BE2C (cell line): ENCODE data around the gene DEDD2.

ENCODE experiments used
- DNase-seq: peaks from one replicate; pipeline ENCODE4 v3.0.0-alpha.2; 2020
- H3K27me3 ChIP-seq: fragments of 250-450 bp; sonication (Bioruptor Pico); 2 replicates; pipeline ENCODE4 v1.5.1; 2020; ENCODE audit warnings: mild to moderate bottlenecking
- H3K36me3 ChIP-seq: fragments of 250-450 bp; sonication (Bioruptor Pico); 2 replicates; pipeline ENCODE4 v1.5.1; 2020; ENCODE audit warnings: mild to moderate bottlenecking
- H3K4me1 ChIP-seq: fragments of 250-450 bp; sonication (Bioruptor Pico); 2 replicates; pipeline ENCODE4 v1.5.1; 2020
- H3K4me3 ChIP-seq: 2 replicates; pipeline ENCODE4 v1.5.1; 2011; ENCODE audit warnings: low read depth, low read length
- H3K9me3 ChIP-seq: fragments of 250-450 bp; sonication (Bioruptor Pico); 2 replicates; pipeline ENCODE4 v1.5.1; 2020
- CTCF ChIP-seq: IDR thresholded peaks from 2 replicates; pipeline ENCODE4 v1.5.1; 2012; ENCODE audit warnings: mild to moderate bottlenecking, low read depth, low read length

The DEDD2 gene

DNA sequence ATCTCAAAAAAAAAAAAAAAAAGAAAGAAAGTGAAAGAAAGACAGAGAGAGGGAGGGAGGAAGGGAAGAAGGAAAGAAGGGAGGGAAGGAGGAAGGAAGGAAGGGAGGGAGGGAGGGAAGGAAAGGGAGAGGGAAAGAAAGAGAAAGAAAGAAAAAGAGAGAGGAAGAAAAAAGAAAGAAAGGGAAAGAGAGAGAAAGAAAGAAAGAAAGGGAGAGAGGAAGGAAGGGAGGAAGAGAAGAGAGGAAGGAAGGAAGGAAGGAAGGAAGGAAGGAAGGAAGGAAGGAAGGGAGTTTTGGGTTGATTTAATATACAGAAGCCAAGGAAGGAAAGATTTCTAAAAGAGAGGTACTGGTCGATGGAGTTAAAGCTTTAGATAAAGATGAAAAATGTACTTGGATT is 28.8 kb downstream of the DEDD2 start:
- Histone ChIP-seq H3K4me1 (no peaks in the 10 kb centered on the region), H3K9me3 (no peaks in the 10 kb centered on the region), H3K36me3 (no peaks in the 10 kb centered on the region), H3K4me3 (no peak overlapping the region), H3K27me3 (peaks cover 3% of the 10 kb centered on the region; the same call in 1 of the 2 replicates)
- no peak for DNase-seq
- no peak for TF ChIP-seq CTCF

- no peak for TF ChIP-seq CTCF
- DNase-seq, result no peak
- Histone ChIP-seq H3K4me1 (no peaks in the 10 kb centered on the region), H3K36me3 (no peaks in the 10 kb centered on the region), H3K9me3 (no peaks in the 10 kb centered on the region), H3K4me3 (no peak overlapping the region), H3K27me3 (no peaks in the 10 kb centered on the region)
These were observed 32.2 kb downstream of the DEDD2 start for GRCh38 chr19:42185277-42185676.

GRCh38 chr19:42184401-42184861 is 33.0 kb downstream of the DEDD2 start:
- Histone ChIP-seq H3K36me3 (no peaks in the 10 kb centered on the region), H3K9me3 (no peaks in the 10 kb centered on the region), H3K4me3 (no peak overlapping the region), H3K27me3 (no peaks in the 10 kb centered on the region), H3K4me1 (no peaks in the 10 kb centered on the region)
- peak; percentile 87 for DNase-seq
- peak; percentile 93 for TF ChIP-seq CTCF

DNA sequence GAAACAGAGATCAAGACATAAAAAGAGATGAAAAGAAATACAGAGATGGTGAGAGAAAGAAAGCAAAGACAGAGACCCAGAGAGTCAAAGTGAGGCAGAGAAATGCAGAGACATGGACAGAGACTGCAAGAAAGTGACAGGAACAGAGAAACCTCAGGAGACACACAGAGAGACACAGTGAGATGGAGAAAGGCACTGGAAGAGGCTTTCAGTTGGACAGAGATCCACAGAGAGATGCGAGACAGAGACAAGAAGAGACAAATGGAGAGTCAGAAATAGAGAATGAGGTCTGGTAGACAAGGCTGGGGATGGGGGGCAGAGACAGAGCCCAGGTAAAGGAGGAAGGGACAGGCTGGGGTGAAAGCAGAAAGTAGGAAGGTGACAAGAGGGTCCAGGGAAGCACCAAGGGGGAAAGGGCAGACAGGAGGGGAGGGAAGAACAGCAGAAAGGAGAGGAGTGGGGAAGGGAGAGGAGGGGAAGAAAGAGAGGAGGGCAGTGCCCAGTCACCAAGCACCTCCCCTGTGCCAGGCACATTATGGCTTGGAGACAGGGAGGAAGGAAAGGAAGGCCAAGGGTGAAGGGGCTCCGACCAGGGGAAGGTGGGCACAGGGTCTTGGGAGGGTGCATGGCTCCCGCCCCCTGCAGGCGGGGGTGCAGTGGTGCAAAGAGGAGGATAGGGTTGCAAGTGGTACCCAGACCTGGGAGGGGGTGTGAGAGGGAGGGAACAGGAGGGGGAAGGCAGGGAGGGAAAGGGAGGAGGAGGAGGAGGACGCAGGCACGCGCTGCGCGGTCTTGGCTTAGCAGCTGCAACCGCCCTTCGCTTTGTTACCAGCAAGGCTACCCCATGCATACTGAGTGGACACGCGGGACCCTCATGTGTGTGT is 38.4 kb downstream of the DEDD2 start:
- TF ChIP-seq CTCF, result peak; percentile 60

DNA sequence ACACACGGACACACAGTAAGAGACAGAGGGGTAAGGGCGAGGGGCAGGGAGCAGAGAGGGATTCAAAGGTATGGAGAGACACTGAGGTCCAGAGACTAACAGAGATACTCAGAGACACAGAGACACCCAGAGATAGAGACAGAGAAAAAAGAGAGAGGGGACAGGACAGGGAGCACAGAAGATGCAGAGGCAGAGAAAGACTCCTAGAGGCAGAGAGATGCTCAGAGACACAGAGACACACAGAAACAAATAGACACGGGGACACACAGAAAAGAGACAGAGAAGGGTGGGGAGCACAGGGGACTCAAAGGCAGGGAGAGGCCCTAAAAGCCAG is 39.8 kb downstream of the DEDD2 start:
- no peaks in the 10 kb centered on the region for H3K36me3 ChIP-seq
- no peak for TF ChIP-seq CTCF
- no peak for DNase-seq
- no peaks in the 10 kb centered on the region for H3K4me1 ChIP-seq
- H3K9me3 ChIP-seq, result no peaks in the 10 kb centered on the region
- H3K27me3 ChIP-seq, result peaks cover 32% of the 10 kb centered on the region
- peak overlapping the region; percentile 48; the same call in 1 of the 2 replicates for H3K4me3 ChIP-seq

More for the DNA sequence above, 38.4 kb downstream of the DEDD2 start:
- Histone ChIP-seq H3K9me3 (no peaks in the 10 kb centered on the region), H3K4me1 (no peaks in the 10 kb centered on the region), H3K4me3 (no peak overlapping the region), H3K27me3 (peaks cover 32% of the 10 kb centered on the region), H3K36me3 (no peaks in the 10 kb centered on the region)
- DNase-seq, result peak; percentile 58

DNA sequence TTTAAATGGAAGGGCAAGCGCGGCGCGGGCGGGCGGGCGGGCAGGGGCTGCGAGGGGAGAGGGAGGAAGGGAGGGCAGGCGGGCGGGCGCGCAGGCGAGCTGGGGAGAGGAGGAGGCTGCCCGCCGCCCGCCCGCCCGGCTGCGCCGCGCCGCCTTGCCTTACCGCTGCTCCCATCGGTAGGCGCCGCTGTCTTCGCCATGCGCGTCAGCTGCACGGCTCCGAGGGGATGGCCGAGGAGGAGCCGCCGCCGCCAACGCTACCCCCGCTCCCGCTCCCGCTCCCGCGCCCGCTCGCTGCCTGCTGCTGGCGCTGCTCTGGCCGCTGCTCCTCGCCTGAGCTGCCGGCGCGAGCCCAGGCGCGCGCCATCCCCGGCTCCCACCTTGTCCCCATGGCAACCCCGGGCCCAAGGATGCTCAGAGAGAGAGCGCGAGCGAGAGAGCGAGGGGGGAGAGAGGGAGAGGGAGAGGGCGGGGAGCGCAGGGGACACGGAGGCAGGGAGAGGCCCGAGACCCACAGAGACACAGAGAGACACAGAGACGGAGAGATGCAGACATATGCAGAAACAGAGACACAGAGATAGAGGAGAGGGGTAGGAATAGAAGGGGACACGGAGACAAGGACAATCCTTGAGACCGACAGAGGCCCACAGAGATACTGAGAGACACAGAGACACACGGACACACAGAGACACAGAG is 40.3 kb downstream of the DEDD2 start:
- H3K27me3 ChIP-seq, result peaks cover 32% of the 10 kb centered on the region
- peak; percentile 93 for DNase-seq
- H3K36me3 ChIP-seq, result no peaks in the 10 kb centered on the region
- no peaks in the 10 kb centered on the region for H3K9me3 ChIP-seq
- no peaks in the 10 kb centered on the region for H3K4me1 ChIP-seq
- TF ChIP-seq CTCF, result peak; percentile 36; the same call in 1 of the 2 replicates
- peak overlapping the region; percentile 65 for H3K4me3 ChIP-seq
